Transverse colon (tissue), 4 donors: ENCODE measurements around the gene SPOCK3. TPM values are rescaled to one million over a fixed set of nuclear protein-coding genes. Genes with fewer than 3 reads are reported as not detected.

Experiments used
- DNase-seq: peaks from one replicate; pipeline ENCODE4 v3.0.0-alpha.2; 2019
- H3K27ac ChIP-seq, 4 donors: fragments of 200-600 bp; sonication (generic); 2 replicates each; pipeline ENCODE4 v1.5.1; 2016 to 2018; ENCODE audit warnings: inconsistent platforms in 4 of 4
- H3K27me3 ChIP-seq: fragments of 200-600 bp; sonication (generic); 2 replicates; pipeline ENCODE4 v1.5.1; 2017; ENCODE audit warnings: inconsistent platforms
- H3K36me3 ChIP-seq, 4 donors: fragments of 200-600 bp; sonication (generic); 2 replicates each; pipeline ENCODE4 v1.5.1; 2017 to 2019; ENCODE audit warnings: inconsistent platforms in 4 of 4
- H3K4me1 ChIP-seq, 4 donors: fragments of 200-600 bp; sonication (generic); 2 replicates each; pipeline ENCODE4 v1.5.1; 2017 to 2020; ENCODE audit warnings: inconsistent platforms in 4 of 4
- H3K4me3 ChIP-seq, 4 donors: fragments of 200-600 bp; sonication (generic); 1 replicate in 1 of 4; 2 replicates in 3 of 4; pipeline versions ENCODE4 v1.5.1 to v1.6.1; 2017 to 2019; ENCODE audit warnings: inconsistent platforms in 4 of 4
- H3K9me3 ChIP-seq, 2 donors: fragments of 200-600 bp; sonication (generic); 2 replicates each; pipeline ENCODE4 v1.5.1; 2017 to 2019; ENCODE audit warnings: inconsistent platforms in 2 of 2
- EP300 ChIP-seq: sonication (generic); formaldehyde crosslinking; IDR thresholded peaks from one replicate; pipeline ENCODE4 v1.6.1; 2017; ENCODE audit warnings: antibody characterized with exemption, low read depth
- POLR2A ChIP-seq: fragments of 450-650 bp; IDR thresholded peaks from one replicate; pipeline ENCODE4 v1.6.1; 2016; ENCODE audit warnings: antibody characterized with exemption, mild to moderate bottlenecking, moderate library complexity
- POLR2AphosphoS5 ChIP-seq, 3 donors: sonication (generic); formaldehyde crosslinking; IDR thresholded peaks; one replicate each; pipeline ENCODE4 v1.6.1; 2016; ENCODE audit warnings: antibody characterized with exemption in 3 of 3
- WGBS, 2 donors: methylation state at CpG; one replicate each; pipeline ENCODE4 v1.1.5; 2018; ENCODE audit warnings: low coverage in 1 of 2; 5-methylcytosine and 5-hydroxymethylcytosine counted together
- in situ Hi-C, 4 donors: fragments of 200-750 bp; cut with MboI; loops; one replicate each; pipeline versions ENCODE4 v1.15.0 to v1.15.1; 2017; ENCODE audit warnings: low sequenced_read_pairs in 3 of 4, low pct_ligation_motif_present in 1 of 4, low pct_unique_long_range_greater_than_20kb in 1 of 4
- intact Hi-C: fragments of 100-400 bp; cut with DNase I; formaldehyde crosslinking; loops from one replicate; pipeline ENCODE4 v1.15.1; 2023; ENCODE audit warnings: low total_unique reads
- total RNA-seq, 4 donors: library from RNA; depleted of rRNA; stranded (reverse); fragments of >200 nt; gene quantifications; one replicate each; pipeline ENCODE4 v1.1.0, GENCODE V29; 2016
- TF ChIP-seq, protein P1 (sequence below), 5 experiments: fragments of 200-600 bp in 3 of 5; fragments of 450-650 bp in 2 of 5; sonication (generic) in 3 of 5; IDR thresholded peaks; 1 replicate in 2 of 5; 2 replicates in 3 of 5; pipeline ENCODE4 v1.5.1; 2016 to 2017; ENCODE audit warnings: antibody characterized with exemption in 5 of 5, inconsistent platforms in 3 of 5, mild to moderate bottlenecking in 2 of 5, moderate library complexity in 1 of 5

Gene SPOCK3
- total RNA-seq, 4 donors from 2014 or later: 0.27 to 0.64 TPM; not detected in 2

DNA sequence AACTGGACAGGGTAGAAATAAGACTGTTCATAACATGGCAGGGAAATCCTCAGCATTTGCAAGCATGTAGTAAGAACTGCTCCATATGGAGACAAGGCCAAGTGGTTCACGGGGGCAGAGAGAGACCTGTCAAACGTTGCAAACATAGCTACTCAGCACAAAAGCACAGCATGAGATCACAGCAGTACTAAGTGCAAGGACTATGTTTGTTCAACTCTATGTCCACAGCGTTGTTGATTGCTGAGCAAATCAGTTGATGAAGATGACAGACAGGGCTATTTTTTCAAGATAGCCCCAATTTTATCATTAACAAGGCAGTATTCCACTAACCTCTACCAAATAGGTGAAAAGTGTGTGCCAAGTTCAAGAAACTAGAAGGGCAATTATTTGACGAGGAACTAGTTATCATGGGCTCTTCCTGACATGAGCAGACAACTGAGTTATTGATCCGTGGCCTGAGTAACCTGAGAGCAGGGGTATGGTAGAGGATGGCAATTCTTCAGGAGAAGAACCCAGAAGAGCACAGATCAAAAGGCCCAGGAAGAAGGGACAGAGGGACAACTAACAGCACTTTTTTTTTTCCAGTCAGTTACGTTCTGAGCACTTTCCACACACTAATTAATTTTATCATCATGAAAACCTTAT lies 57.4 kb downstream of the SPOCK3 start:
- intact Hi-C loops (no loop called here), in situ Hi-C loops (no loop called here)
- H3K27me3 ChIP-seq: no peaks in the 10 kb centered on the region
- H3K36me3 ChIP-seq: no peaks in the 10 kb centered on the region
- H3K27ac ChIP-seq: no peak overlapping the region
- no peak overlapping the region for H3K4me3 ChIP-seq
- WGBS, 2 donors: 52 to 58% methylated on average over 4 to 6 of the region's 6 CpGs
- no peak for DNase-seq
- TF ChIP-seq POLR2AphosphoS5 (IDR thresholded peaks at IDR 0.05) (no peak), POLR2A (no peak), EP300 (no peak)
- TF ChIP-seq, protein P1, sequence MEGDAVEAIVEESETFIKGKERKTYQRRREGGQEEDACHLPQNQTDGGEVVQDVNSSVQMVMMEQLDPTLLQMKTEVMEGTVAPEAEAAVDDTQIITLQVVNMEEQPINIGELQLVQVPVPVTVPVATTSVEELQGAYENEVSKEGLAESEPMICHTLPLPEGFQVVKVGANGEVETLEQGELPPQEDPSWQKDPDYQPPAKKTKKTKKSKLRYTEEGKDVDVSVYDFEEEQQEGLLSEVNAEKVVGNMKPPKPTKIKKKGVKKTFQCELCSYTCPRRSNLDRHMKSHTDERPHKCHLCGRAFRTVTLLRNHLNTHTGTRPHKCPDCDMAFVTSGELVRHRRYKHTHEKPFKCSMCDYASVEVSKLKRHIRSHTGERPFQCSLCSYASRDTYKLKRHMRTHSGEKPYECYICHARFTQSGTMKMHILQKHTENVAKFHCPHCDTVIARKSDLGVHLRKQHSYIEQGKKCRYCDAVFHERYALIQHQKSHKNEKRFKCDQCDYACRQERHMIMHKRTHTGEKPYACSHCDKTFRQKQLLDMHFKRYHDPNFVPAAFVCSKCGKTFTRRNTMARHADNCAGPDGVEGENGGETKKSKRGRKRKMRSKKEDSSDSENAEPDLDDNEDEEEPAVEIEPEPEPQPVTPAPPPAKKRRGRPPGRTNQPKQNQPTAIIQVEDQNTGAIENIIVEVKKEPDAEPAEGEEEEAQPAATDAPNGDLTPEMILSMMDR (IDR thresholded peaks at IDR 0.05): no peak
- H3K4me1 ChIP-seq: no peaks in the 10 kb centered on the region
- no peaks in the 10 kb centered on the region for H3K9me3 ChIP-seq

DNA sequence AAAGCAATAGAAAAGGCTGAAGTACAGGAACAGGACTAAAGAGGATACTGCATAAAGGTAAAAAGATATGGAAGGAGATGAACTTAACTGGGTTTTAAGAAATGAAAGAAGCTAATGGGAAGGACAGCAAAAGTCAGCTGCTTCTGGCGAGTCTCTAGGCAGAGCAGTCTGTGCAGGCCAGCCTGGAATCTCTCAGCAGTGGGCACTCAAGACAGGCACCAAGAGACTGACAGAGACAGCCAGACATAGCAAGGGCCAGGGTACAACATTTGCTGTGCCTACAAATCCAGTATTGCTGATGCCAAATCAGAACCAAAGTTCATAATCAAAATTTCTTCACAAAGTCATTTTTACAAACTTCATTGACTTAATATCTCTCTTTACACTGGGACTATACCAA lies 62.4 kb downstream of the SPOCK3 start:
- in situ Hi-C loops: no loop called here

DNA sequence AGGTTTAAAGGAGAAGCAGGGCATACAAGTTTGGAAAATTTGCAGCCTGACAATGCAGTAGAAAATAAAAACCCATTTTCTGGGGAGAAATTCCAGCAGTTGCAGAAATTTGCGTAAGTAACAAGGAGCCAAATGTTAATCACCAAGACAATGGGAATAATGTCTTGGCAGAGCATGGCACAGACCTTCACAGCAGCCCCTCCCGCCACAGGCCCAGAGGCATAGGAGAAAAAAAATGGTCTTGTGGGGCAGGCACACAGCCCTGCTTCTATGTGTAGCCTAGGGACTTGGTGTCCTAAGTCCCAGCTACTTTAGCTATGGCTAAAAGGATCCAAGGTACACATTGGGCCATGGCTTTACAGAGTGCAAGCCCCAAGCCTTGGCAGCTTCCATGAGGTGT lies 65.7 kb downstream of the SPOCK3 start:
- in situ Hi-C loops (no loop called here), intact Hi-C loops (no loop called here)
- Histone ChIP-seq H3K27me3 (no peaks in the 10 kb centered on the region), H3K4me3 (no peak overlapping the region), H3K4me1 (no peaks in the 10 kb centered on the region), H3K9me3 (no peaks in the 10 kb centered on the region), H3K36me3 (no peaks in the 10 kb centered on the region), H3K27ac (no peak overlapping the region)
- TF ChIP-seq, protein P1 (IDR thresholded peaks at IDR 0.05): no peak
- TF ChIP-seq POLR2A: no peak
- TF ChIP-seq EP300: no peak
- TF ChIP-seq POLR2AphosphoS5 (IDR thresholded peaks at IDR 0.05): no peak
- 60 to 95% methylated on average over 1 to 2 of the region's 2 CpGs for WGBS, 2 donors
- DNase-seq: no peak

More for the DNA sequence above, 62.4 kb downstream of the SPOCK3 start:
- 62 to 67% methylated on average over 1 of the region's 1 CpG for WGBS, 2 donors
- TF ChIP-seq POLR2AphosphoS5 (IDR thresholded peaks at IDR 0.05): no peak
- TF ChIP-seq POLR2A: no peak
- no peak for TF ChIP-seq EP300
- no peak overlapping the region for H3K27ac ChIP-seq
- no peaks in the 10 kb centered on the region for H3K27me3 ChIP-seq
- no peaks in the 10 kb centered on the region for H3K9me3 ChIP-seq
- intact Hi-C loops: no loop called here
- no peak for DNase-seq
- H3K4me1 ChIP-seq: no peaks in the 10 kb centered on the region
- H3K4me3 ChIP-seq: no peak overlapping the region
- no peaks in the 10 kb centered on the region for H3K36me3 ChIP-seq

DNA sequence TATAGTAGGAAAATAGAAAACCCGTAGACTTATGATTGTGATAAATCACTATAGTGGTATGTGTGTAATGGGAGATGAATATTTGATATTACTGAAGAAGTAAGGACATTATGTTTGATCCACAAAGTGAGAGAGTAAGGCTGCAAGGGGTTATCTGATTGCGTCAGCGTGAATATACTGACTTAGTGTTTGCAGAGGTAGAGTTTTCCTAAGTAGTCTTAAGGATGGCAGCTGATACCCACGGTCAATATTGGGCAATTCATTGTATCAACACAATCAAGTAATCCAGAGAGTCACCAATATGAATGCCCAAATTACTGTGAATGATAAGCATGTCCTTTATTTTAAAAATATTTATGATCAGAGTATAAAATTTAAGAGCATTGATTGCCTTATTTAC lies 83.7 kb downstream of the SPOCK3 start:
- no peaks in the 10 kb centered on the region for H3K4me1 ChIP-seq
- H3K9me3 ChIP-seq: no peaks in the 10 kb centered on the region
- H3K27ac ChIP-seq: no peak overlapping the region
- in situ Hi-C loops: no loop called here
- H3K27me3 ChIP-seq: no peaks in the 10 kb centered on the region
- TF ChIP-seq, protein P1 (IDR thresholded peaks at IDR 0.05): no peak
- TF ChIP-seq POLR2AphosphoS5 (IDR thresholded peaks at IDR 0.05) (no peak), POLR2A (no peak)
- H3K36me3 ChIP-seq: no peaks in the 10 kb centered on the region
- WGBS, 2 donors: 76 to 86% methylated on average over 4 of the region's 4 CpGs
- intact Hi-C loops: no loop called here
- no peak for DNase-seq
- no peak overlapping the region for H3K4me3 ChIP-seq

DNA sequence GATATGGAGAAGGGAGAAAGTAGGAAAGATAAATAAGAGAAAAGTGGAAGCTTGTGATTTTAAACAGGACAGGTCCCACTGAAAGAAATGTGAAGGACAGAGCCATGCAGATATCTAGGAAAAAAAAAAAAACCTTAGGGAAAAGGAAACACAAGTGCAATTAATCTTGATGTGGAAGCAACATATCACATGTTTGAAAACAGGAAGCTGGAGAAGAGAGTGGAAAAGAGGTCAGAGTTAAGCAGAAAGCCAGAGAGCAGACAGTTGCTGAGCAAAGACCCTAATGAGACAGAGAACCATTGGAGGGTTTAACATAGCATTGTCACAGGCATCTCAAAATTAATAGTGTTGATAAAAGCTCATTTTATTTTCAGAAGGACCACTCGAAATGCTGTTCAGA lies 89.7 kb downstream of the SPOCK3 start:
- DNase-seq: no peak
- in situ Hi-C loops (no loop called here), intact Hi-C loops (no loop called here)
- no peak for TF ChIP-seq POLR2AphosphoS5 (IDR thresholded peaks at IDR 0.05)
- no peak for TF ChIP-seq EP300
- TF ChIP-seq, protein P1 (IDR thresholded peaks at IDR 0.05): no peak
- no peak for TF ChIP-seq POLR2A
- H3K36me3 ChIP-seq: no peaks in the 10 kb centered on the region
- no peak overlapping the region for H3K4me3 ChIP-seq
- no peak overlapping the region for H3K27ac ChIP-seq
- no peaks in the 10 kb centered on the region for H3K27me3 ChIP-seq
- 19 to 33% methylated on average over 1 of the region's 1 CpG for WGBS, 2 donors
- H3K9me3 ChIP-seq: no peaks in the 10 kb centered on the region
- no peaks in the 10 kb centered on the region for H3K4me1 ChIP-seq
